Measurements from ENCODE around the gene INS.

- no peak for TF ChIP-seq CTCF (IDR thresholded peaks at IDR 0.05)
- no peak for TF ChIP-seq POLR2A (IDR thresholded peaks at IDR 0.05)
Observed at GRCh38 chr11:2187280-2187707, 26.3 kb upstream of the INS start.
